Measurements from ENCODE around the gene SPATA16. TPM values are rescaled to one million over a fixed set of nuclear protein-coding genes. Genes with fewer than 3 reads are reported as not detected.
"Not testable (repeated sequence)": the region's sequence is repeated elsewhere in the genome, so short reads cannot be mapped to it uniquely, and the experiment has no call there.

SPATA16 gene
- total and polyA plus RNA-seq, 7 donors = not detected

DNA sequence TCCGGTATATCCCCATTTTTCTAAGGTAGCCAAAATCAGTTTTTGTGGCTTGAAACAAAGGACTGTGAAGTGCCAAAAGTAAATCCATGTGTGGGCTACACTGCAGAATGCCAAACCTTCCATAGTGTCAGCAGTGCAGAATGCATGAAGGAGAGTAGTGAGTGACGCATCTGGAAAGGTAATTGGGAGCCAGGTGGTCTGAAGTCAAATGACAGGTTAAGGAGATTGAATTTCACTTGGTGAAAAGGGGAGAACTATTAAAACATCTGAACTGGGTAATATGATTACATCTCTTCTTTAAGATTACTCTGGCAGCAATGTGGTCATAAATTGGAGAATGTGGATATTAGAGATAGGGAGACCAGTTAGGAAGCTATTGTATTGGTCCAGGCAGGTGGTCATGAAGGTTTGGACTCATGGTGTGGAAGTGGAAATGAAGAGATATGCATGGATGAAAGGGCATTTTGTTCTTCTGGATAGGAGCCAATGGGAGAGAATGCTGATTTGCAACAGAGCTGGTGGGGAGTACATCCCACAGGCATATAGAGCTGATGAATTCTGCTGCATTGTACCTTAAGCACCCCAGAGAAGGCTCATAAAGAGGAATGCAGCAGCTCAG lies 272.3 kb downstream of the SPATA16 start:
- Histone ChIP-seq H3K27me3 (ENCODE audit: insufficient read depth in 3 of 3, low read length in 2 of 3) (no peaks in the 10 kb centered on the region), H3K36me3 (ENCODE audit: insufficient read depth in 1 of 2, low read depth in 1 of 2) (no peaks in the 10 kb centered on the region), H3K9me3 (no peaks in the 10 kb centered on the region), H3K4me1 (no peaks in the 10 kb centered on the region), H3K4me3 (no peak overlapping the region), H3K27ac (no peak overlapping the region)
- 62 to 75% (median 66%) methylated on average over 2 of the region's 2 CpGs for WGBS, 3 donors
- intact Hi-C loops (cut with DNase I) = no loop called here
- DNase-seq = no peak
- TF ChIP-seq, protein P1, sequence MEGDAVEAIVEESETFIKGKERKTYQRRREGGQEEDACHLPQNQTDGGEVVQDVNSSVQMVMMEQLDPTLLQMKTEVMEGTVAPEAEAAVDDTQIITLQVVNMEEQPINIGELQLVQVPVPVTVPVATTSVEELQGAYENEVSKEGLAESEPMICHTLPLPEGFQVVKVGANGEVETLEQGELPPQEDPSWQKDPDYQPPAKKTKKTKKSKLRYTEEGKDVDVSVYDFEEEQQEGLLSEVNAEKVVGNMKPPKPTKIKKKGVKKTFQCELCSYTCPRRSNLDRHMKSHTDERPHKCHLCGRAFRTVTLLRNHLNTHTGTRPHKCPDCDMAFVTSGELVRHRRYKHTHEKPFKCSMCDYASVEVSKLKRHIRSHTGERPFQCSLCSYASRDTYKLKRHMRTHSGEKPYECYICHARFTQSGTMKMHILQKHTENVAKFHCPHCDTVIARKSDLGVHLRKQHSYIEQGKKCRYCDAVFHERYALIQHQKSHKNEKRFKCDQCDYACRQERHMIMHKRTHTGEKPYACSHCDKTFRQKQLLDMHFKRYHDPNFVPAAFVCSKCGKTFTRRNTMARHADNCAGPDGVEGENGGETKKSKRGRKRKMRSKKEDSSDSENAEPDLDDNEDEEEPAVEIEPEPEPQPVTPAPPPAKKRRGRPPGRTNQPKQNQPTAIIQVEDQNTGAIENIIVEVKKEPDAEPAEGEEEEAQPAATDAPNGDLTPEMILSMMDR (IDR thresholded peaks at IDR 0.05) = no peak
- no peak for ATAC-seq

DNA sequence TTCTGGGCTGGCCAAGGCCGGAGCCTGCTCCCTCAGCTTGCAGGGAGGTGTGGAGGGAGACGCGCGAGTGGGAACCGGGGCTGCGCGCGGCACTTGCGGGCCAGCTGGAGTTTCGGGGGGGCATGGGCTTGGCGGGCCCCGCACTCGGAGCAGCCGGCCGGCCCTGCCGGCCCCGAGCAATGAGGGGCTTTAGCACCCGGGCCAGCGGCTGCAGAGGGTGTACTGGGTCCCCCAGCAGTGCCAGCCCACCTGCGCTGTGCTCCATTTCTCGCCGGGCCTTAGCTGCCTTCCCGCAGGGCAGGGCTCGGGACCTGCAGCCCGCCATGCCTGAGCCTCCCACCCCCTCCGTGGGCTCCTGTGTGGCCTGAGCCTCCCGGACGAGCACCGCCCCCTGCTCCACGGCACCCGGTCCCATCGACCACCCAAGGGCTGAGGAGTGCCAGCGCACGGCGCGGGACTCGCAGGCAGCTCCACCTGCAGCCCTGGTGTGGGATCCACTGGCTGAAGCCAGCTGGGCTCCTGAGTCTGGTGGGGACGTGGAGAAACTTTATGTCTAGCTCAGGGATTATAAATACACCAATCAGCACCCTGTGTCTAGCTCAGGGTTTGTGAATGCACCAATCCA lies 274.2 kb downstream of the SPATA16 start:
- H3K9me3 ChIP-seq; ATAC-seq; H3K4me3 ChIP-seq; H3K27ac ChIP-seq; H3K27me3 ChIP-seq (ENCODE audit: insufficient read depth in 3 of 3, low read length in 2 of 3); DNase-seq; intact Hi-C loops (cut with DNase I); H3K36me3 ChIP-seq (ENCODE audit: insufficient read depth in 1 of 2, low read depth in 1 of 2); H3K4me1 ChIP-seq: not testable (repeated sequence)
- 96 to 99% (median 97%) methylated on average over 32 to 38 of the region's 38 CpGs for WGBS, 3 donors

- Histone ChIP-seq H3K4me3 (no peak overlapping the region), H3K4me1 (no peaks in the 10 kb centered on the region), H3K27me3 (ENCODE audit: insufficient read depth in 3 of 3, low read length in 2 of 3) (no peaks in the 10 kb centered on the region), H3K27ac (no peak overlapping the region), H3K9me3 (no peaks in the 10 kb centered on the region), H3K36me3 (ENCODE audit: insufficient read depth in 1 of 2, low read depth in 1 of 2) (no peaks in the 10 kb centered on the region)
- ATAC-seq (no peak), DNase-seq (no peak)
- WGBS, 3 donors = 84 to 90% (median 87%) methylated on average over 2 of the region's 2 CpGs
- TF ChIP-seq, protein P1 (IDR thresholded peaks at IDR 0.05) = no peak
- intact Hi-C loops (cut with DNase I) = no loop called here
These were observed 282.0 kb downstream of the SPATA16 start for GRCh38 chr3:172859041-172859440.

GRCh38 chr3:172856795-172857742 lies 284.0 kb downstream of the SPATA16 start:
- no peak overlapping the region for H3K4me3 ChIP-seq
- TF ChIP-seq, protein P1 (IDR thresholded peaks at IDR 0.05) = no peak
- H3K9me3 ChIP-seq = no peaks in the 10 kb centered on the region
- intact Hi-C loops (cut with DNase I) = no loop called here
- DNase-seq = no peak
- 31 to 46% (median 42%) methylated on average over 4 of the region's 4 CpGs for WGBS, 3 donors
- H3K4me1 ChIP-seq = no peaks in the 10 kb centered on the region
- peak in 3 of 4 donors; percentile 44 to 77 (median 63) for ATAC-seq
- no peak overlapping the region for H3K27ac ChIP-seq
- no peaks in the 10 kb centered on the region for H3K27me3 ChIP-seq (ENCODE audit: insufficient read depth in 3 of 3, low read length in 2 of 3)
- no peaks in the 10 kb centered on the region for H3K36me3 ChIP-seq (ENCODE audit: insufficient read depth in 1 of 2, low read depth in 1 of 2)

DNA sequence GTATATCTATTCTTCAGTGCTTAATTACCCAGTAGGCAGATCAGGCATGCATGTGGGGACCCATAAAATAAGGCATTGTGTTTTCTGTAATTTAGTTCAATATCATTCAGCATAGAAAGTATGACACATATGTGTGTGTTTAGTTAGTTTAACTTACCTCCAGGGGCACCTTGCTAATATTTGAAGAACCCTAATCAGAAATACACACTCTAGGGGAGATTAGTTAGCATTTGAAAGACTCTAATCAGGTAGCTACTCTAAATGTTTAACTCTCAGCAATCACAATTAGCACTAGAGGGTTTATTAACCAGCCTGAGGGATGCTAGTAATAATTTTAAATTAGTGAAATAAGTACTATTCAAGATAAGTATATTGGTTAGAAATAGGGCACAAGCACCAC lies 286.0 kb downstream of the SPATA16 start:
- Histone ChIP-seq H3K4me1 (no peaks in the 10 kb centered on the region), H3K4me3 (no peak overlapping the region), H3K27ac (no peak overlapping the region), H3K27me3 (ENCODE audit: insufficient read depth in 3 of 3, low read length in 2 of 3) (peaks cover 0 to 2% (median 0%) of the 10 kb centered on the region in 3 donors), H3K36me3 (ENCODE audit: insufficient read depth in 1 of 2, low read depth in 1 of 2) (no peaks in the 10 kb centered on the region), H3K9me3 (no peaks in the 10 kb centered on the region)
- ATAC-seq (no peak), DNase-seq (no peak)
- intact Hi-C loops (cut with DNase I) = no loop called here
- TF ChIP-seq, protein P1 (IDR thresholded peaks at IDR 0.05) = no peak
